OCI-LY7 (cell line): ENCODE results near the gene TRMT61A.

Experiments
- CTCF ChIP-seq: fragments of 200-600 bp; sonication (generic); conservative IDR thresholded peaks from 2 replicates; pipeline ENCODE4 v1.5.1; 2014; ENCODE audit warnings: mild to moderate bottlenecking, antibody characterized with exemption, low read length, moderate library complexity, mixed read lengths
- EZH2phosphoT487 ChIP-seq: fragments of 200-600 bp; sonication (generic); IDR thresholded peaks from 2 replicates; pipeline ENCODE4 v1.6.1; 2018; ENCODE audit warnings: low read depth, borderline replicate concordance, mild to moderate bottlenecking, mixed run types, antibody characterized with exemption, low read length, moderate library complexity, mixed read lengths

GRCh38 chr14:103537175-103537990 is 8.4 kb downstream of the TRMT61A start:
- TF ChIP-seq CTCF (no peak), EZH2phosphoT487 (no peak)
